ENCODE results near the gene PROX1.

The PROX1 gene

GRCh38 chr1:213980906-213981305, 6.9 kb upstream of the PROX1 start:
- no peak for DNase-seq

DNA sequence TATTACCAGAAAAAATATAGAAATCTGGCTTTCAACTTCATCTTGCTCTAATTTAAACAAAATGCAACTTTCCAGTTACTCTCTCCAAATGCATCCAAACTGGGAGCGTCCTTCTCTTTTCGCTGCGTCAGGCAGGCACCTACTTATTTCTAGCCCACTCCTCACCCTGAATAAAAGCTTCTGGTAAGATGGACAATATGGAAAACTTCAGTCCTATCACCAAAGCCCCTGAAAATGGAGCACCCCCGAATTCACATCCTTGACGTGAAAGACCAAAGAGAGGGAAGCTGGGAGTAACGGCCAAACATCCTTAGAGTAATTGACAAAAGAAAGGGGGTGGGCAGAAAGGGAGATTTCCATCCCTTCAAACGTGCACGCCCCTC, 5.5 kb upstream of the PROX1 start:
- DNase-seq: no peak

GRCh38 chr1:213982672-213983492, 4.9 kb upstream of the PROX1 start:
- DNase-seq: no peak

DNA sequence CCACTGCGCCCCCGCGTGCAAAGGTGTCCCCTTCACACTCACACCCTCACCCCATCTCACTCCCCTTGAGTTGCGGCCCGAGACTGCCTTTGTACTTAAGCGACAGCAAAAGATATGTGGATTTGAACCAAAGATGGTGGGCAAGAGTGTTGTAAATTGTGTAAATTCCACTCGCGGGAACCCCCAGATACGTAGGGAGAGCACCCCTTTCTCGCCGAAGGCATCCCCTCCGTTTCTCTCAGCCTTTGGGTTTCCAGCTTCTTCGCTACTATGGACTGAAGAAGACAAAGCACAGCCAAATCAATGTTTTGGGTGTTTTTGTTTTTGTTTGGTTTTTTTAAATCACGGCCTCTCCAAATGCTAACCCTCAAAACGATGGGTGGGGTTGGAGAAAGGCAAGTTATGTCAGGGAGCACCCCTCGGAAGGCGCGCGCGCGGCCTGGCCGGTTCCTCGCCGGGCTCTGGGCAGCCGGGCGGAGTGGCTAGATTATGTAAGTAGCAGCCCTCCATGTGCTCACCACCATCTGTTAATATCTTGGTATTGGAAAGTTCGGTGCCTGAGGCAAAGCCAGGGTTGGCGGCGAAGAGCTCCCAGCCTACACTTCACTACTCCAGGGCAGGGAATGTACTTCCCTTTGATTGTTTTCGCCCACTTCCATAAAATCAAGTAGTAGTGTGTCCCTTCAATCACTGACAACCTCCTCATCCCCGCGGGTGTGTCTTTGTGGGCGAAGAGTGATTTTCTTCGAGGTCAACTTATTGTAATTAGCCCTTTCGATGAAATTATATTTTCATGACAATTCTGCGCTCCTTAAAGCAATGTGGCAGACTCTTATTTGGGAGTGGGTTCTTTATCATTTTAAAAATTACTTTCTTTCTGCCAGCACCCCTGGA, 4.0 kb upstream of the PROX1 start:
- DNase-seq: no peak

- no peak for DNase-seq
Observed at GRCh38 chr1:213984387-213985208, 3.2 kb upstream of the PROX1 start.

GRCh38 chr1:213985209-213986019, 2.4 kb upstream of the PROX1 start:
- DNase-seq: no peak

GRCh38 chr1:213986020-213986924, 1.5 kb upstream of the PROX1 start:
- DNase-seq: no peak

GRCh38 chr1:213986925-213987250, 885 bp upstream of the PROX1 start:
- DNase-seq: no peak

DNA sequence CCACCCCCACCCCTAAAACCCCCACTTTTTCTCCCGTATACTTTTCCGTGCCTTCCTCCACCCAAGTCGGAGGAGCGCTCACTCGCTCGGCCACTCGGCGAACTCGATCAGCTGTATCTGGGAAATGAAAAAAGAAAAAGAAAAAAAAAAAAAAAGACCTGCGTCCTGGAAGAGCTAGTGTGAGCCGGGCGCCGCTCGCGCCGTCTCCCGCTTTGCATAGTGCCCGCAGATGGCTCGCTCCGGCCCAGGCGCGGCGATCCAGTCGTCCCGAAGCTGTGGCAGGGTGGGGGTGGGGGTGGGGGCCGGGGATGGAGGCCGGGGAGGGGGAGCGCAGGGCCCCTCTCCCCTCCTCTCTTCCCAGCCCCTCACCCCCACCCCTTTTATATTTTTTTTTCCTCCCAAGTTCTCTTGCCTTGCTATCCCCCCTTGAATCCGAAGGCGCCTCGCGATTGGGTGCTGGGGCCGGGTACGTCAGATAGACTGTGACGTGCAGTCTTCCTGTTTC, 299 bp upstream of the PROX1 start:
- DNase-seq: peak; percentile 77

- DNase-seq: peak; percentile 62
Observed at GRCh38 chr1:213988507-213989001, 781 bp downstream of the PROX1 start.

- peak; percentile 83 for DNase-seq
Observed at GRCh38 chr1:213989002-213989855, 1.5 kb downstream of the PROX1 start.

- no peak for DNase-seq
Observed at GRCh38 chr1:213993929-213994328, 6.2 kb downstream of the PROX1 start.

GRCh38 chr1:213994888-213995287, 7.1 kb downstream of the PROX1 start:
- no peak for DNase-seq

DNA sequence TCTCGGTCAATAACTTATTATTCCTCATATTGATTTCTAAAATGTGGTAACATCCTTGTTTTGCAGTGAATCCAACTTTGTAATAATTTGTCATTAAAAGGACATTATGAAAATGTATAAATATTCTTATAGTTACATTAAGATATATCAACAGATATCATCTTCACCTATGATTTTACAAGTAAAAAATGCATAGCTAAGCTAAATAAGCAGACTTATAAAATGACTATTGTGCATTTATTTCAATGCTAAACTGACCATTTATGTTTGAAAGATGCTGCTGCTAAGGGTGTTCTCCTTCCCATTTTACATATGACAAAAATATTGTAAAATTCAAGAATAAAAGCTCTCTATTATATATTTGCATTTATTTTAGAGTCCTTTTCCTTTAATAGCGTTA, 7.8 kb downstream of the PROX1 start:
- no peak for DNase-seq

DNA sequence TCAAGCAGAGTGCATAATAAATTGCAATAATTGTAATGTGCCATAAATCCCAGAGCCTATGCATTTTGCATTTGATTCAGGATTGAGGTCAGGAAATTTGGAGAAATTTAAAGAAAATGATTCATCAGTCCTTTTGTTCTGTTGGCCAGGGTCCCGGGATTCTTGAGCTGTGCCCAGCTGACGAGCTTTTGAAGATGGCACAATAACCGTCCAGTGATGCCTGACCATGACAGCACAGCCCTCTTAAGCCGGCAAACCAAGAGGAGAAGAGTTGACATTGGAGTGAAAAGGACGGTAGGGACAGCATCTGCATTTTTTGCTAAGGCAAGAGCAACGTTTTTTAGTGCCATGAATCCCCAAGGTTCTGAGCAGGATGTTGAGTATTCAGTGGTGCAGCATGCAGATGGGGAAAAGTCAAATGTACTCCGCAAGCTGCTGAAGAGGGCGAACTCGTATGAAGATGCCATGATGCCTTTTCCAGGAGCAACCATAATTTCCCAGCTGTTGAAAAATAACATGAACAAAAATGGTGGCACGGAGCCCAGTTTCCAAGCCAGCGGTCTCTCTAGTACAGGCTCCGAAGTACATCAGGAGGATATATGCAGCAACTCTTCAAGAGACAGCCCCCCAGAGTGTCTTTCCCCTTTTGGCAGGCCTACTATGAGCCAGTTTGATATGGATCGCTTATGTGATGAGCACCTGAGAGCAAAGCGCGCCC, 8.7 kb downstream of the PROX1 start:
- DNase-seq: no peak

- DNase-seq: no peak
Observed at GRCh38 chr1:213997038-213997771, 9.4 kb downstream of the PROX1 start.

GRCh38 chr1:213997772-213998107, 10.0 kb downstream of the PROX1 start:
- DNase-seq: no peak

DNA sequence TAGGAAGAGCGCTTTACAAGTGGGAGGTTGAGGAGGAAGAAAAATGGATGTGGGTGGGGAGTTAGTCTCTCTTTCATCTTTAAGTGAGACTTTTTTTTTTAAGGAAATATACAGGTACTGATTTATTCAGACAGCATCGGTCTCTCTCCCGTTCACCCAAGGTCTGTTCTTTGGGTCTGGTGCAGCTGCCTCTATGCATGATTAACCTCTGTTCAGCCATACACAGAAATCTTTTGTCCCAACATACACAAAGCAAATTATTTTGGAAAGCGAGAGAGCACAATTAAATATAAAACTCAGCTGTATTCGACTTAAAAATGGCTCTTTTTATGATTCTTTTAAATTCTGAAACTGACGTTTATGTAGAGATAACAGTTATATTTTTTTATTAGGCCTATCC, 11.0 kb downstream of the PROX1 start:
- DNase-seq: no peak

DNA sequence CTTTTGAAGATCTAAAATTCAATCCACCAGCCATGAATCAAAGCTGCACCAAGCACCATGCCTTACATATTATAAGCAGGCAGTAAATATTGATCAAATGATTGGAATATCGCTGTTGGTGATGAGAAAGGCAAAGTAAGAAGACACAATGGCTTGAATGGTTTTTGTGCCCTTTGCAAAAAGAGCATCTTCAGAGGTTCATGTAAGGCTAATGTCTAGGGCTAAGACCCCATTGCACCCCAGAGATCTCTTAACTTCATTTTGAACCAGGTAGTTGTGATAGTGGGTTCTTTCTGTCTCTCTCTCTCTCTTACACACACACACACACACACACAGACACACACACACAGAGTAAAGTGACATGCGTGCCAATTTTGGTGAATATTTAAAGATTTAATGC, 12.0 kb downstream of the PROX1 start:
- DNase-seq: no peak

Measured in NCI-H1048 (cell line).